NCI-H187 treated with DMSO at 0.1 percent for 48 hours (cell line): Measurements from ENCODE around the gene DNM1.
"Not testable (repeated sequence)": the region's sequence is repeated elsewhere in the genome, so short reads cannot be mapped to it uniquely, and the experiment has no call there.

ENCODE experiments used
- DNase-seq: peaks from one replicate; lab custom pipeline; 2025; lab: John Stamatoyannopoulos, UW

DNM1 gene

DNA sequence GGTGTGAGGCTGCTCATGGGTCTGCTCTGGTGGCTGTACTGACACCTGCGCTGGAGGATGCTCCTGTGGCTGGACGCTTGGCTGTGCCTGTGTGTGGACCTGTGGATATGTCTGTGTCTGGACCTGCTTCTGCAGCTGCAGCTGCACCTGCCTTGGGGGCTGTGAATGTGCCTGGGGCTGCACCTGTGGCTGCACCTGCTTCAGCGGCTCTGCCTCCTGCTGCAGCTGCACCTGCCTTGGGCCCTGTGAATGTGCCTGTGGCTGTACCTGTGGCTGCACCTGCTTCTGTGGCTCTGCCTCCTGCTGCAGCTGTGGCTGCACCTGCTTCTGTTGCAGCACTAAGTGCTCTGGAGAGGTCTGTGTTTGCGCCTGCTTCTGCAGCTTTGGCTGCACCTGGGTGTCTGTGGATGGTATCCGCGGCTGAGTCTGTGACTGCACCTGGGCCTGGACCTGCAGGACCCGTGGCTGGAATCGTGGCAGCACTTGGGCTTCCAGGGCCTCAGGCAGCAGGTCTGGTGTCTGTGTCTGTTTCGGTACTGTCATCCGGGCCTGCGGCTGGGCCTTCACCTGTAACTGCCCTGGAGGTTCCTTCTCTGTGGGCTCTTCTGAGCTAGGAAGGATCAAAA, 24.3 kb upstream of the DNM1 start:
- DNase-seq, result no peak

DNA sequence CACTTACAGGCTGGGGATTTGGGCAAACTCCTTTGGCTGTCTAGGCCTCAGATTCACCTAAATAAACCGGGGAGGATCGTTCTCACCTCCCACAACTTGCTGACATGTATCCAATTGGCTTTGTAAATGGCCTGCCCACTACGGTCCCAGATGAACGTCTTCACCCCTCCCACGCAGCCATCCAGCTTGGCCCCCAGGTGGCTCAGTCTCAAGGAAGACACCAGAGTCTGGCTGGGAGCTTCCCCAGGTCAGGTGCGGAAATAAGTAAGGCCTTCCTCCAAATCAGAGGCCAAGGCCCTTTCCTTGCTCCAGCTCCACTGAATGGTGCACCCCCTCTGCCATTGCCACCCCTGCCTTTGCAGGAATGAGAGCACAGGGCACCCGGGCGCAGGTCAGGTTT, 23.2 kb upstream of the DNM1 start:
- DNase-seq, result no peak

DNA sequence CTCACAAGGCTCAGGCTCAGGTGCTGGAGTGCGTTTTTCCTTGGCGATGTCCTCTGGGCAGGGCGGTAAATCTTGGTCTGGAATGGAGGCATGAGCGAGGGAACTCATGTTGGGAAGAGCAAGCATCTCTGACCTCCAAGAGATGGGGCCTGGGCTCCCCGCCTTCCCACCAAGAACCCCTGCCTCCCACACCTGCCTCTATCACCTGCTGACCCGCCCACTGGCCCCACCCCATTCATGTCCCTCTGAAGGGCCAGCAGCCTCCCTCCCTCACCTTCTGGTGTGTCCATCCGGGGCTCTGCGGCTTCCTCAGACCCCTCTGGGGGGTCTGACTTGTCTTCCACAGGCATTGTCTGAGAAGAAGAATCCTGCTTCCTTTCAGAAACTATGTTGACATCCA, 22.7 kb upstream of the DNM1 start:
- no peak for DNase-seq

DNA sequence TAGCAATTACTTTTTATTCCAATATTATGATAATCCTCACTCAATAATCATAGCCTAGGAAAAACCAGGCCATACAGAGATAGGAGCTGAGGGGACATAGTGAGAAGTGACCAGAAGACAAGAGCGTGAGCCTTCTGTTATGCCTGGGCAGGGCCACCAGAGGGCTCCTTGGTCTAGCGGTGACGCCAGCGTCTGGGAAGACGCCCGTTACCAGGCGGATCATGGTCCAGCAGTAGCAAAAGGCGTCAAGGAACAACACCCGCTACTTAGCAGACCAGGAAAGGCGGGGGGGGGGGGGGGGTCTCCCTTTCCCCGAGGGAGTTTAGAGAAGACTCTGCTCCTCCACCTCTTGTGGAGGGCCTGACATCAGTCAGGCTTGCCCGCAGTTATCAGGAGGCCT, 21.7 kb upstream of the DNM1 start:
- not testable (repeated sequence) for DNase-seq

DNA sequence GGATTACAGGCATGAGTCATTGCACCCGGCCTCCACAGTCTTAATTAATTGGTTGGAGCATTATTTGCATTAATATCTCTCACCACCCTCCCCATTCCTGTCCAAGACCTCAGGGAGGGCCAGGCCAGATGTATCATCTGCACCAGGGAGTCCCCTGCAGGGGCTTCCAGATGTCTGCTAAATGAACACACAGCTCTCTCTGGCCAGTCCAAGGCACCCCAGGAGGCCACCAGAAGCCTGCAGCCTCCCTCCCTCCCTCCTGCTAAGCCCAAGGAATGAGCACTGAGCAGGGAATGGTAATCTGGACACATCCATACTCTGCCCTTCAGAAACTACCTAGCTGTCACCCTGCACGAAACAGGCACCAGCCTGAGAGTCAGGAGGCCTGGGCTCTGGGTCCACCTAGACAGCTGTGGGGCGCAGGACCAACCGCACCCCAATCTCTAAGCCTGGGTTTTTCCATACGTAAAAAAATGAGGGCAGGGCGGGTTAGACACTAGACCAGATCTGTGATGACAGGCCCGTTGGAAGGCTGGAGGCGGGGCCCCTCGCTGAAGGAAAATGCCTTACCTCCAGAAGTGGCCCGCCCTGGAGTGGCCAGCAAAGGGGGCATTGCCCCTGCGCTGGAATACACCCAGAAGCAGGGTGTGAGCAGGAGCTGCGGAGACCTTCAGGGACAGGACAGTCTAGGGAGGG, 20.1 kb upstream of the DNM1 start:
- no peak for DNase-seq

DNA sequence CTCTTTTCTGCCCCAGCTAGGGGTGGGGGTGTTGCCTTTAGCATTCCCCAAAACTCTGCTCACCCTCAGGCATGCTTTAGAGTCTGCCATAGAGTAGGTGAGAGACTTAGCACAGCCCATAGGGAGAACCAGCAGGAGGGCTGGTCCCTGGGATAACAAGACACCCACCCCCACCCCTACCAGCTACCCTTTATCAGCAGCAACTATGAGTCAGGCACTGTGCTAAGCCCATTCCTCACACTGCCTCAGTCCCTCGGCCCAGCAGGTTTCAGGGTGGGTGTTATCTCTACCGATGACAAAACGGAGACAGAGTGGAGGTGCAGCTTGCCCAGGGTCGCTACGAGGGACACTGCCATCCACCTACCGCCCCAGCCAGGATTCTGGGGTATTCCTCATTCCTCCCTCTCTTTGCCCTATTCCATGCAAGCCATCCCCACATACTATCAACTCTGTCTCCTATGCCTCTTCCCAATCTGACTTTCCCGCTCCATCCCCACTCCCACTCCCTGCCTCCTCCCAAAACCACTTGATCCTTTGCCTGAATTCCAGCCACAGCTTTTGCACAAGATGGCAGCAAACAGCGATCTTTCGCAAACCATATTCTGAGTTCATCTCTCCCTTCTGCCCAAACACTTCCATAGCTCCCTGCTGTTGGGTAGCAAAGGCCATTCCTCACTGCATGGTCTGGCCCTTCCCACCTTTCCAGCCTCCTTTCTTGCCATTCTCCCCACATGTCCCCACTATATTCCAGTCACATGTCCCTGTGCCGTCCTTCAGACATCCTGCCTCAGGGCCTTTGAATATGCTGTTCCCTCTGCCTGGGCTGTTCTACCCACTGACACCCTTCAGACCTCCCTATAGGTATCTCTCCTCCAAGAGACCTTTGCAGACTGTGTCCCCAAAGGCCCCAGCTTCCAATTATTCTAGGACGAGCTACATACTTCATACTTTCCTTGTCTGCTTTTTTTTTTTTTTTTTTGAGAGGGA, 16.9 kb upstream of the DNM1 start:
- DNase-seq, result no peak

DNA sequence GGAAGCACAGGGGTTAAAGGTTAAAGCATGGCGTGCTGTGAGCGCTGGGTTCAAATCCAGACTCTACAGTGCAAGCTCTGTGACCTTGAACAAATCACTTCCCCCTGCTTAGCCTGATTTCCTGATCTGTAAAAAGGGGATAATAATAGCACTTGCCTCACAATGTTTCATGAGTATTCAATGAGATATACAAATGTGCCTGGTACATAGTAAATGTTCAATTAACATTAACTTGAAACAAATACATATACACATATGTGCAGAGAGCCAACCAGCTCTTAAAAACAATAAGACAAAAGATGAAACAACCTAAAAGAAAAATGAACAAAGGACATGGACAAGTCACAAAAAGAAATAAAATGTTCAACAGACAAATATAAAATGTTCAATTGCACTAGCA, 15.8 kb upstream of the DNM1 start:
- DNase-seq, result no peak

DNA sequence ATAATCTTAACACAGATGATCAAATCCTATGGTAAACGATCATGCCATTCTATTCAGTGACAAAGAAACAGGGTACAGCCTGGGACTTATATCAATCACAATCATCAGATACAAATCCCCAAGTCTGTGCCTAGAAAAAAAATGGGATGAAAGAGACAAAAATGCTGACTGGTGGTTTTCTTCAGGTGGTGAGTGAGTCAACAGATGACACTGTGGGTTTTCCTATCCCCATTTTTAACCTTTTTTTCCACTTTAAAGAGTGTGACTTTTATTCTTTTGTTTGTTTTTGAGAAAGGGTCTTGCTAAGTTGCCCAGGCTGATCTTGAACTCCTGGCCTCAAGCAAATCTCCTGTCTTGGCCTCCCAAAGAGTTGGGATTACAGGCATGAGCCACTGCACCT, 15.0 kb upstream of the DNM1 start:
- no peak for DNase-seq

DNA sequence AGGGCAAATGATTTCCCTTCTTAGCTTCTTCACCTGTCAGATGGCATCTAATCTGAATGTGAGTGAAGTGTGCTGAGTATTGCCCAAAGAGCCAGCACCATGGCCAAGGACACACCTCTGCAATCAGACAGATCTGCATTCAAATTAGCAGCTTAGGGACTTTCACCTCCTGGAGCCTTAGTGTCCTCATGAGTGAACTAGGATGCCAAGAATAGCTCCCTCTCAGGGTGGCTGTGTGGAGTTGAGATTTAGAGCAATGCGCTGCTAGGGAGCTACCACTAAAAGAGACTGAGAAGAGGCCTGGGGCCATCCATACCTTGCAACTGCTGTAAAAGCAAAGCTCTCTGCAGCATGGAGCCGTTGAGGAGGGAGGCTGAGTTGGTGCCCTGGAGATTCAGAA, 13.2 kb upstream of the DNM1 start:
- DNase-seq, result no peak

DNA sequence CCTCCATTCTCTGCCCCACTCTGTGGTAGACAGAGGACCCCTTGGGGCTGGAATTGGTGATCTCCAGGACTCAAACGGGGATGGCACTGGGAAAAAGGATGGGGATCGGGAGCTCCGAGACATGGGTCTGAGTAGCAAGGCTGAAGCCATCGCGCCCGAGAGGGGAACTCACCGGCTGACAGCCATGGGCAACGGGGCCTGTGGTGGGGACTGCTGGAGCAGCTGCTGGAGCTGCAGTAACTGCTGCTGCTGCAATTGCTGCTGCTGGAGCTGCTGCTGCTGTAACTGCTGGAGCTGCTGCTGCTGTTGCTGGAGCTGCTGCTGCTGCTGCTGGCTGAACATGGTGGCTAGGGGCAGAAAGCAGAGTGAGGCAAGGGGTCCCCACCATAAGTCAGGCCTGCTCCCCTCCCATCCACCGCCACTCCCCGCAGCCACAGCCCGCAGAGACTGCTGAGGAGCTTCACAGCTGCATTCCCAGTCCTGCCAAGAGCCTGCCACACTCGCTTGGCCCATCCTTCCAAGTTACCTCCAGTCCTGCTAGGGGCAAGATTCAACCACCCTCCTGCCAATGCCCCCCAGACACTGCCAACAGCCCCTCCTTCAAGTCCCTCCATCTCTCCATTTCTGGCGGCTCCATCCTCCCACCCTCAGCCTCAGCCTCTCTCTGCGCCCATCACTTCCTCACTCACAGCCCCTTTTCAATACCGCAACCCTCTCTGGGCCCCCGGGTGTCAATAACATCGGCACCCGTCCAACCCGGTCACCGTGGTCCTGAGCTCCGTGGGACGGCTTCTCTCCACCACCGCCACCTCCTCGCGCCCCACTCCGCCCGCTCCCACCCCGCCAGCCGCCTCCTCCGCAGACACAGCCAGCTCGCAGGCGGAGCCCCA, 12.4 kb upstream of the DNM1 start:
- no peak for DNase-seq

DNA sequence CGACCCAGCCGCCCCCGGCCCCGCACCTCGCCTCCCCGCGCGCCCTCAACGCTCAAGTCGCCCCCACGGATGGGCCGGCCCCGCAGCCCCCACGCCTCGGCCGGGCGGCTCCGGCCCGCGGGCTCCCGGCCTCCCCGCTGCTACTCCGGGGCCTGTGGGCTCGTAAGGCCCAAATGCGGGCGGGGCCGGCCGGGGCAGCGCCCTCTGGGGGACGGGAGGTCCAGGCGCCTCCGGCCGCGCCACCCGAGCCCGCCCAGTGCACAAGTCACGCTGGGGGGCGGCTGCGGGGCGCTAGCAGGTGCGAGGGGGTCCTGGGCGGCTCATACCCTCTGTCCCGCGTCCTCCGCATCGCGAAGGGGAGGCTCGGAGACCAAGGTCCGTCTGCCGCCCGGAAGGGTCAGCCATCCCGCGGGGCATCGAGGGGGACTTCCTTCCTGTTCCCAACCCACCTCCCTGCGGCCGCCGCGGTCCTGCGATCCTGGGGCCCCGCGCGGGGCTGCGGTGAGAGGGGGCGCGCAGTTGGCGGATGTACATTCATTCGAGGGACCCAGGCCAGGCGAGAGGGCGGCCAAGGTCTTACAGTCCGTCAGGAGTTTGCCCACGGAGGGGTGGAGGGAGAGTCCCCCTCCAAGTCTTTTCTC, 11.7 kb upstream of the DNM1 start, which contains the start of gene CIZ1:
CIZ1 (minus strand) TSS at position 167 of the 641 bp plus-strand sequence. CDS start 715 bp downstream, outside the sequence.
- no peak for DNase-seq

DNA sequence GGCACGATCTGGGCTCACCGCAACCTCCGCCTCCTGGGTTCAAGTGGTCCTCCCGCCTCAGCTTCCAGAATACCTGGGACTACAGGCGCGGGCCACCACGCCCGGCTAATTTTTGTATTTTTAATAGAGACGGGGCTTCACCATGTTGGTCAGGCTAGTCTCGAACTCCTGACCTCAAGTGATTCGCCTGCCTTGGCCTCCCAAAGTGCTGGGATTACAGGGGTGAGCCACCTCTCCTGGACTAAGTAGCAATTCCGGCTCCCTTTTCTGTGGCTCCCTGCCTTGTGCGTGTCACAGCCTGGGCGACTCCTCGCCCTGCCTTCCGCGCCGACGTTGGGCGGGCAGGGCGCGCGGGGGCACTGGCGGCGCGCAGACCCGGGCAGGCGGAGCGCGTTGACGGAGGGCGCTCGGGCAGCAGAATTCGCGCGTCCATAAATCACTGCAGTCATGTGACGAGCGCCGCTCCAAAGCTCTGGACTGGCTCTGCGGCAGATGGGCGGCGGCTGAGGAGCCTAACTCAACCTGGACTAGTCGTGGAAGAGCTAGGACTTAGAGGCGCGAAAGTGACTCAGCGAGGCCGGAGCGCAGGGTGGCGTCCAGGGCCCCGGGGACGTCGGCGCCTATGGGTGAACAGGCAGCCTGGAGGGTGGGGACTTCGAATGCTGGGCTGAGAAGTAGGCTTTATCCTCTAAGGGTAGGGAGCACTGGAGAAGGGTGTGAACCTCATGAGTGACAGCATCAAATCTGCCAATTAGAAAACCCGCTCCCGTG, 10.4 kb upstream of the DNM1 start:
- peak; percentile 32 for DNase-seq

DNA sequence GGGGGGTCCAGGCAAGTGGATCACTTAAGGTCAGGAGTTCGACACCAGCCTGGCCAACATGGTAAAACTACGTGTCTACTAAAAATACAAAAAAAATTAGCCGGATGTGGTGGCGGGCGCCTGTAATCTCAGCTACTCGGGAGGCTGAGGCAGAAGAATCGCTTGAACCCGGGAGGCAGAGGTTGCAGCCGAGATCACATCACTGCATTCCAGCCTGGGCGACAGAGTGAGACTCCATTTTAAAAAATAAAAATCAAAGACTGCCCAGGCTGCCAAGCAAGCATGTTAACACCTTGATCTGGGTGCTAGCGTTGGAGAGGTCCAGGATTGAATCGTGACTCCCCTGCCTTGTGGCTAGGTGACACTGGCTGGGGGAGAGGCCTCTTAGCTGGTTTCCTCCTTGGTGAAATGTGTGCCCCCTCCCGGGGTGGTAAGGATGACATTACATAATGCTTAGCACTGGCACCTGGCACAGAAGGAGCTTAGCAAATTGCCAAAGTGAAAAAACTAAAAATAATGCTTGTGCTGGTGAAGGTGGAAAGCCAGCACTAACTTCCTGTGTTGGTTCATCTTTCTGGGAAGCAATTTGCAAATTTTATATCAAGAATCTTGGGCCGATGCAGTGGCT, 9.6 kb upstream of the DNM1 start:
- DNase-seq, result no peak

DNA sequence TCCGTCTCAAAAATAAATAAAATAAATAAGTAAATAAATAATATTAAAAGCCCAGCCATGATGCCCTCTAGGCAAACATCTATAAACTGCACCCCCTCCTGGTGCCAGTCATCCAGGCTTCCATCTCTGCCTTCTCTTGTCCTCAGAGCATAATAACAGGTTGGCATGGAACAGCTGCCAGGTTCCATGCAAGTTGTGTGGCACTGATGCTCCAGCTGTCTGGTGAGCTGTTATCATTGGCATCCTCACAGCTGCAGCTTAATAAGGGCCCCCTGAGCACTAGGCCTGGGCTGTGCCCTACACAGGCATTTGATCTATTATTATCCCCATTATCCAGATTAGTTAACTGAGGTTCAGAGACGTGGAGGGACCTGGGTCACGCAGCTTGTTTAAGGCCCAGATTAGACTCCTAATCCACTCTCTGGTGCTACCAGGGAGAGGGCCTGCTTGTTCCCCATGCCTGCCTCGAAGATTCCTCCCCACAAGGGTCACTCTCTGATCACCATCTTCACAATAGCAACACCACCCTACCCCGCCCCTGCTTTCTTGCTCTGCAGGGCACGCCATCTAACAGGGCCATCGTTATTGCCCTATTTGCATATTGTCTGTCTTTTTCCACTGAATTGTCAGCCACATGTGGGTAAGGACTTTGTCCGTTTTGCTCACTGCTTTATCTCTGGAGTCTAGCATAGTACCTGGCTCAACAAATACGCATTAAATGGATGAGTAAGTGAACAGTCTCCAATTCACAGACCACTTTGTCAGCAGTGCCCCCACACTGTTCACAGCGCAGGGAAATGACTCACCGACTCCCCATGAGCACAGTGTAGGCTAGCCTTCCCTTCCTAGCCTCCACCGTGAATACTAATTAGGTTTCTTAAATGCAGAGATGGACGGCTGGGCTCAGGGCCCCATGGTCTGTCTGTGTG, 1.5 kb upstream of the DNM1 start:
- no peak for DNase-seq

DNA sequence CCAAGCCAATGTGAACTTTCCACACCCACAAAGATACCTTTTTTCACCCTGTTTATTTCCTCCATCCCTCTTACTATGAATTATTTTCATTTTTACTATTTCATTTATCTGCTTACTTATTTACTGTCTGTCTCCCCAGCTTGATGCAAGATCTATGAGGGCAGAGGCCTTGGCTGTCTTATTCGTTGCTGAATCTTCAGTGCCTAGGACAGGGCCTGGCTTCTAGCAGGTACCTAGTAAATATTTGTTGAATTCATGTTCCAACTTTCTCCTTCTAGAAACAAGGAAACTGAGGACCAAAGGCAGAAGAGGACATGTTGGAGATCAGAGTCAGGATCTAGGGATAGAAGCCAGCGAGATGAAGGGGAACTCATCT, 543 bp upstream of the DNM1 start:
- DNase-seq, result no peak

DNA sequence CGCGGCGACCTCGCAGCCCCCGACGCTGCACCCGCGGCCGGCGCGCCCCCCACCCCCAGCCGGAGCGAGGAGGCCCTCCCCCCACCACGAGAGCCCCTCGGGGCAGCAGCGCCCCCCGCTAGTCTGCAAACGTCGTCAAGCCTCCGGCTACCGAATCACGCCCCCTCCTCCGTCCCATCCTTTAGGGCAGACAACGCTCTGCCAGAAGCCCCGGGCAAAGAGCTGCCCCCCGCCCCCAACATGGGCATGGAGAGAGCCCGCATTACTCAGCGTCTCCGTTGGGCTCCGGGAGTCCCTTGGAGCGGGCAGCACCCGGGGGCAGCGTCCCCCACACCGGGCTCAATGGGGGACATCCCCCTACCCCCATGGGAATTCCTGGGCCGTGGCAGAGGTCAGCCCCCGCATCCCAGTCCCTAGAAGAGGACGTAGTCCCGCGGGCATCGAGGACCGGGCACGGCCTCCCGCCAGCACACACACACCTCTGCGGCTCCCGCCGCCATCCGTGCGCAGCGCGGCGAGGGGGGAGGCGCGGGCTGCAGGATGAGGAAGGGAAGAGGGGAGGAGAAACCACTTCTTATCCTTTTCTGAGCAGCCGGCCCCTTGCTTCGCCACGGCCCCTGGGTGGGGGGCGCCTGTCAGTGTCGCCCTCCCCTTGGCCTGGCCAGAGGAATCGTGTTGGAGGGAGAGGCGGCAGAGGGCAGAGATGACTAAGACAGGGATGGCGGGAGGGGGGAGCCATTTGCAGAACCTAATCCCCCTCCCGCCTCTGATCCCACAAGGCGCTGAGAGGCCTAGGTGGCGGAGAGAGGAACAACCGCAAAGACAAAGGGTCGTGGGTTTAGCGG, 750 bp downstream of the DNM1 start:
- no peak for DNase-seq

DNA sequence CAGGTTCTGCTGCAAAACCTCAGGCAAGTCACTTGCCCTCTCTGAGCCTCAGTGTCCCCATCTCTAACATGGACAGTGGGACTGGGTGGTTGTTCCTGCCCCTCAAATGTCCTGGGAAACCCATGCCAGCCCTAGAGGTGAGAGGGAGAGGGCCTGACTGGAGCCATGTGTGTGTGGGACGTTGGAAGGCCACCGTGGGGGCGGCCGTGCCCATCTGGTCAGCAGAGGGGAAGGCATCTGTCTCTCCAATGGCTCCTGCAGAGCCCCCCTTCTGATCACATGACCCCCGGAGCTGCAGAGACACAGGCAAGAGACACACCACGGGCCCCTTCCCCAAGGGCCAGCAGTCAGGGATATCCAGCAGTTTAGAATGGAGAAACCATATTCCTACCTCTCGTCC, 1.7 kb downstream of the DNM1 start:
- no peak for DNase-seq
